ENCODE measurements around the gene GRIA4.

The GRIA4 gene

GRCh38 chr11:106021181-106021966 lies 411.5 kb downstream of the GRIA4 start:
- Histone ChIP-seq H3K36me3 (ENCODE audit: control insufficient read depth, low read length) (peaks cover 46% of the 10 kb centered on the region), H3K79me2 (ENCODE audit: control insufficient read depth, low read length) (peaks cover 55% of the 10 kb centered on the region)

GRCh38 chr11:106021967-106022794 lies 412.3 kb downstream of the GRIA4 start, which contains the start of gene MSANTD4:
Gene MSANTD4, minus strand, starts transcription at chr11:106022240. Its CDS starts 11,323 bp downstream, at chr11:106010917.
- H3F3A ChIP-seq (ENCODE audit: control insufficient read depth, insufficient read depth), result 0 out of 2 replicates have a peak, but pooled peaks cover 5% of the 10 kb centered on the region
- peaks cover 35% of the 10 kb centered on the region for H3K4me1 ChIP-seq (ENCODE audit: control insufficient read depth, low read length)
- no peaks in the 10 kb centered on the region for H3K9me3 ChIP-seq (ENCODE audit: control insufficient read depth, insufficient read depth, low read length)
- no peaks in the 10 kb centered on the region for H3K27me3 ChIP-seq (ENCODE audit: control insufficient read depth, low read length)
- peak within 1 kb of the TSS; percentile 49 for H3K27ac ChIP-seq (ENCODE audit: low read depth, low read length)
- peaks cover 40% of the 10 kb centered on the region for H3K36me3 ChIP-seq (ENCODE audit: control insufficient read depth, low read length)
- H3K9me2 ChIP-seq (replicated peaks; ENCODE audit: control insufficient read depth, low read length), result no peaks in the 10 kb centered on the region
- no peaks in the 10 kb centered on the region for H4K20me1 ChIP-seq (ENCODE audit: control insufficient read depth, insufficient read depth, low read depth, low read length)
- H3K4me2 ChIP-seq (ENCODE audit: low read length), result peak within 1 kb of the TSS; percentile 95
- peaks cover 47% of the 10 kb centered on the region for H3K79me2 ChIP-seq (ENCODE audit: control insufficient read depth, low read length)
- H3K4me3 ChIP-seq (ENCODE audit: low read length), result peak within 1 kb of the TSS; percentile 94
- TF ChIP-seq EZH2phosphoT487 (IDR thresholded peaks at IDR 0.05; ENCODE audit: borderline replicate concordance, low read length), result no peak
- no peak for TF ChIP-seq CTCF (IDR thresholded peaks at IDR 0.05; ENCODE audit: low read depth, low read length, poor library complexity, severe bottlenecking)

More at GRCh38 chr11:106021181-106021966, 411.5 kb downstream of the GRIA4 start:
- Histone ChIP-seq H3K4me3 (ENCODE audit: low read length) (peak overlapping the region; percentile 94), H3K9me3 (ENCODE audit: control insufficient read depth, insufficient read depth, low read length) (no peaks in the 10 kb centered on the region), H3K4me2 (ENCODE audit: low read length) (peak overlapping the region; percentile 95), H4K20me1 (ENCODE audit: control insufficient read depth, insufficient read depth, low read depth, low read length) (no peaks in the 10 kb centered on the region), H3K9me2 (replicated peaks; ENCODE audit: control insufficient read depth, low read length) (no peaks in the 10 kb centered on the region), H3K27me3 (ENCODE audit: control insufficient read depth, low read length) (no peaks in the 10 kb centered on the region), H3K27ac (ENCODE audit: low read depth, low read length) (peak overlapping the region; percentile 49), H3F3A (ENCODE audit: control insufficient read depth, insufficient read depth) (0 out of 2 replicates have a peak, but pooled peaks cover 5% of the 10 kb centered on the region), H3K4me1 (ENCODE audit: control insufficient read depth, low read length) (peaks cover 44% of the 10 kb centered on the region)
- TF ChIP-seq EZH2phosphoT487 (IDR thresholded peaks at IDR 0.05; ENCODE audit: borderline replicate concordance, low read length), result no peak
- TF ChIP-seq CTCF (IDR thresholded peaks at IDR 0.05; ENCODE audit: low read depth, low read length, poor library complexity, severe bottlenecking), result no peak

- Histone ChIP-seq H3K4me1 (ENCODE audit: control insufficient read depth, low read length) (peaks cover 35% of the 10 kb centered on the region), H3K79me2 (ENCODE audit: control insufficient read depth, low read length) (peaks cover 42% of the 10 kb centered on the region), H3K36me3 (ENCODE audit: control insufficient read depth, low read length) (peaks cover 37% of the 10 kb centered on the region), H3K9me3 (ENCODE audit: control insufficient read depth, insufficient read depth, low read length) (no peaks in the 10 kb centered on the region), H3K4me2 (ENCODE audit: low read length) (peak overlapping the region; percentile 73), H3K4me3 (ENCODE audit: low read length) (peak overlapping the region; percentile 94), H3F3A (ENCODE audit: control insufficient read depth, insufficient read depth) (0 out of 2 replicates have a peak, but pooled peaks cover 5% of the 10 kb centered on the region), H3K9me2 (replicated peaks; ENCODE audit: control insufficient read depth, low read length) (no peaks in the 10 kb centered on the region), H4K20me1 (ENCODE audit: control insufficient read depth, insufficient read depth, low read depth, low read length) (no peaks in the 10 kb centered on the region), H3K27ac (ENCODE audit: low read depth, low read length) (peak overlapping the region; percentile 37), H3K27me3 (ENCODE audit: control insufficient read depth, low read length) (no peaks in the 10 kb centered on the region)
- TF ChIP-seq EZH2phosphoT487 (IDR thresholded peaks at IDR 0.05; ENCODE audit: borderline replicate concordance, low read length) (no peak), CTCF (IDR thresholded peaks at IDR 0.05; ENCODE audit: low read depth, low read length, poor library complexity, severe bottlenecking) (no peak)
Measured at GRCh38 chr11:106022795-106023275, 413.0 kb downstream of the GRIA4 start.
